Stimulated activated CD8-positive, alpha-beta memory T cell treated with anti-CD3 and anti-CD28 coated beads, Interleukin-12 subunit alpha, Interleukin-12 subunit beta, amount 100 ng/mL, for 24 hours (primary cell): ENCODE data around the gene CHDH.

Experiments used
- DNase-seq: peaks from one replicate; pipeline ENCODE4 v3.0.0-alpha.2; 2020; ENCODE audit errors: extremely low read depth

The CHDH gene

DNA sequence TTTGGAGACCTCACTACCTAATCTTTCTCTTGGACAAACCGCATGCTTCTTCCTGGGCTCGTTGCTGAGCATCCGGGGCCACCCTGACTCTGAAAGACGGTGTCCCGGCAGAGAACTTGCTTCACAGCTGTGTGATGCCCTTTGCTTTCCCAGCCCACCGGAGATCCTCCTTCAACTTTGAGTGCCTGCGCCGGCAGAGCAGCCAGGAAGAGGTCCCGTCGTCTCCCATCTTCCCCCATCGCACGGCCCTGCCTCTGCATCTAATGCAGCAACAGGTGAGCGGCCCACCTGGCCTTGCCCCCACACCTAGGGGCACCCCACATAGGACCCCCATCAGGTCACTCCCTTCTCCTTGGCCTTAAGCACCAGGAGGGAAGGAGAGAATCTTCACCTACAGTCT is 37.7 kb downstream of the CHDH start:
- no peak for DNase-seq

DNA sequence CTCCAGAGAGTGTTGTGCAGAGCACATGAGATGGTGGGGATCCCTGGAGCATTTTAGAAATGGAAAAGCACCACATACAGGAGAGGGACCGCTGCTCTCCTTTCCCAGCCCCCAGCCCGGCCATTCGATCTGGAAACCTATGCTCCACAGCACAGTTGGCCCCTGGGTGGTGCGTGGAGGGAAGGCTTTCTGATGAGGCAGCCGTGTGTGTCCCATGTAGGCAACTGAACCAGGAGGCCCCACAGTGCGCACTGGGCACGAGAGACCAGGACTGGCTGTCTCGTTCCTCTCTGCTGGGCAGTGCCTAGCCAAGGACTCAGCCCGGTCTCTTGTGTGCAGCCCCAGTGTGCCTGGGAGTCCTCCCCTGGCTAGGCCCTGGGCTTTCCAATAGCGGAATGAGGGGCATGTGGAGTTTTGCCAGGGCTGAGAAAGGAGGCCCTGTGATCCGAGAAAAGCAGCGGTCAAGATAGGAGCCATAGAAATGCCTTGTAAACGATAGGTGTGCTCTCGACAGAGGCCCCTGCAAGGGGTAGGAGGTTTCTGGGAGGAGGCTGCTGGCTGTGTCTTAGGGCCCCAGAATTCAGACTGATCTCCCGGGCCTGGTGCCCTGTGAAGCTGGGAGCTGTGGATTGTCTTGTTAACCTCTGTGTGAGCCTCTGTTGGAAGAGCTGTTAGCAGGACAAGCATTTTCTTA is 39.0 kb downstream of the CHDH start:
- DNase-seq: no peak

DNA sequence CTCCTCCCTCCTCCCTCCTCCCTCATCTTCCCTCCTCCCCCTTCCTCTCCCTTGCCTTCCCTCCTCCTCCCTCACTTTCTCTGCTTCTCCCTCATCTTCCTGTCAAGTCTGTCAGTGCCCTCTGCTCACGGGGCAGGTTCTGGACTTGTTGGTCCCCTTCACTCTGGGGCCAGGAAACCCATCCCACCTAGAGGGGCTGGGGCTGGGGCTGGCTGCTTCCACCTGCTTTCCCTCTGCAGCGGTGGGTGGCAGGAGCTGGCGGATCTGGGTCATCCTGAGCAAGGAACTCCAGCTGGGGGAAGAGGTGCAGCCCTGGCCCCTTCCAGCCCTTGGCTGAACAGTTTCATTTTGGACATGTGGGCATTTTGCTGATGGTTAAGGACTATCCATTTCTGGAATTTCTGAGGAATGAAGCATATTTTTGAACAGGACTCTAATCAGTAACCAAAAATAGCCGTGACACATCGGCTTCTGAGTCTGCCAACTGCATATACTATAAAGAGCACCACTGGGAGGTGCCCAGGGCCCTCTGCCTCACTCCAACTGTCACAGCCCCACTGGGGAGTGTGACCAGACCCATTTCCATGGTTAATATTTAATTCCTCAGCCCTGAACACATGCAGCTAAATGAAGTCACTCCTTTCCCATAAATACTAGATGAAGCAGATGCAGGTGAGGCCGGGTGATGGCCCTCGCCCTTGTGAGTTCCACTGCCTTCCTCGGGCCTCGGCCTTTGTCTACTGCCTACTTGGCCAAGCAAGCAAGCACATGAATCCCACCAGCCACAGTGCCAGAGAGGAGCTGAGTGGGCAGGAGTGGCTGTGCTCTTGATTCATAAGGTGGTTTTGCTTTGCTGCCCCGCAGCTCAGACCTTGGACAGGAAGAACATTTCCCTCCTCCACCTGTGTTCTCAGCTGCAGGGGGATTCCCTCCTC is 39.8 kb downstream of the CHDH start:
- no peak for DNase-seq

DNA sequence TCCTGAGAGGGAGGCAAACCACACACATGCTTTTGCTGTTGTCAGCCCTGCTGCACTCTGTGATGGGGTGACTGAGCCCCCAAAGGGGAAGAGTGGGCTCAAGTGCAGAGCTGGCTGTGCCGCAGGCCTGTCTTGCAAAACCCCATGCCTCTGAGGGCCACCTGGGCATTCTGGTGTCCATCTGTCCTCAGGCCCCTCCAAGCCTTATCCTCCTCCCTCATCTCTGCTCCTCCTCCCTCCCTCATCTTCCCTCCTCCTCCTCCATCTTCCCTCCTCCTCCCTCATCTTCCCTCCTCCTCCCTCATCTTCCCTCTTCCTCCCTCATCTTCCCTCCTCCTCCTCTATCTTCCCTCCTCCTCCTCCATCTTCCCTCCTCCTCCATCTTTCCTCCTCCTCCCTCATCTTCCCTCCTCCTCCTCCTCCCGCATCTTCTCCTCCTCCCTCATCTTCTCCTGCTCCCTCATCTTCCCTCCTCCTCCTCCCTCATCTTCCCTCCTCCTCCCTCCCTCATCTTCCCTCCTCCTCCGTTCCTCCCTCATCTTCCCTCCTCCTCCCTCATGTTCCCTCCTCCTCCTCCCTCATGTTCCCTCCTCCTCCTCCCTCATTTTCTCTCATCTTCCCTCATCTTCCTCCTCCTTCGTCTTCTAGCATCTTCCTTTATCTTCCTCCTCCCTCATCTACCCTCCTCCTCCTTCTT is 40.6 kb downstream of the CHDH start:
- no peak for DNase-seq

DNA sequence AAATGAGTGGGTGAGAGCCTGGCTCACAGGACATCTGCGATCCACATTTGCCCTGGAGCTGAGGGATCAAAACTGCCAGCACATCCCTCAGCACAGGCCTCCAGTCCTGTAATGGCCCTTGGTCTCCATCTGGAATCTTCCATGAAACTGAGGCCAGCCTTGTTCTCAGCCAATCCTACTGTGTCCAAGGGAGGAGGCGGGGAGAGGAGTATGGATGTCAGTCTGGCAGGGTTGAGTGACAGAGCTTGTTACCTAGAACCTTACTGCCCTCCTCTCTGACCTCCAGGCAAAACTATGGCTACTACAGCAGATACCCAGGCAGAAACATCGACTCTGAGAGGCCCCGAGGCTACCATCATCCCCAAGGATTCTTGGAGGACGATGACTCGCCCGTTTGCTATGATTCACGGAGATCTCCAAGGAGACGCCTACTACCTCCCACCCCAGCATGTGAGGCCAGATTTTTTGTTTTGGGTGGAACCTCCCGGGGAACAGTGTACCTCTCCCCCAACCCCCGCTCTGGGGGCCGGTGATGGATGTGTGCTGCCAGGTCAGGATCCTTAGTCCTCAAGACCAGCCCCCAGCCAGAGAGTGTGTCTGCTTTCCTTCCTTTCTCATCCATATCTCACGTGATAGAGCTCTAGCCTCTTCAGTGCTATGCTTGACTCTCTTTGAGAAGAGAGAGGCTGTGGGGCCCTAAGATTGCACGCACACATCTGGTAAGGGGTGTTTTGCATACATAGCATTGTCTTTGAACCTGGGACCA is 41.3 kb downstream of the CHDH start:
- DNase-seq: no peak

DNA sequence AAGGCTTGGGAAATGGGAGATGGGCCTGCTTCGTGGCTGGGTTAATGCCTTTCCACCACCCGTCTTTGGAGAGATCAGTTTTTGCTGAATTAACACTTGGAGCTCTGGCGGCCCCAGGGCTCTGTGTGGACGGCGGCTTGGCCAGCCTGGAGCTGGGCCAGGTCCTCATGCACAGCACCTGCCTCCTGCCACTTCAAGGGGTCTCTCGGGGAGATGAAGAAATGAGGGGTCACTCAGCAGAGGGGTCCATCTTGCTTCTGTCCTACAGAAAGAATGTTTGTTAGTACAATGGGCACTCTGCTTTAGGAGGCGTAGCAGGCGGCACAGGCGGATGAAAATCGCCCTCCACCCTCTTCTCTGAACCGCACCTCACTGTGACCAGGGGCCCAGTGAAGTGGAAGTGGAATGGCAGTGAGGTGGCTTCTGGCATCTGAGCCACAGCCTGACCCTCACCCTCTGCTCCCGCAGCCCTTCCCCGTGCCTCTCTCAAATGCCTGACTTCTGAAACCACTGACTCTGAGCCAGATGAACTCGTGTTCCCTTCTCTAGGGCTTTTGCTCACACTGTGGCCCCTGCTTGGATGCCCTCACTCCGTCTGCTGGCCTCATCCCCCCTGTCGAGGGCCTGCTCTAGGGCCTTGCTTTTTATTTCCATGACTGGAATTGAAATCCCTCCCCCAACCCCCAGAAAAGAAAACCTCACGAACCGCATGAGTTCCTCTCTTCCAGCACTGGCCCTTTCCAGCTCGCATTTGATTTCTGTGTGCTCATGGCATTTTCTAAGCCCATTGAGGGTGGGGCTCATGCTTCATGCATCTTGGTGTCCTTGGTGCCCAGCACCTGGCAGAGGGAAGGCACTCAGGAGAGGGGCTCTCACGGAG is 42.2 kb downstream of the CHDH start:
- no peak for DNase-seq

DNA sequence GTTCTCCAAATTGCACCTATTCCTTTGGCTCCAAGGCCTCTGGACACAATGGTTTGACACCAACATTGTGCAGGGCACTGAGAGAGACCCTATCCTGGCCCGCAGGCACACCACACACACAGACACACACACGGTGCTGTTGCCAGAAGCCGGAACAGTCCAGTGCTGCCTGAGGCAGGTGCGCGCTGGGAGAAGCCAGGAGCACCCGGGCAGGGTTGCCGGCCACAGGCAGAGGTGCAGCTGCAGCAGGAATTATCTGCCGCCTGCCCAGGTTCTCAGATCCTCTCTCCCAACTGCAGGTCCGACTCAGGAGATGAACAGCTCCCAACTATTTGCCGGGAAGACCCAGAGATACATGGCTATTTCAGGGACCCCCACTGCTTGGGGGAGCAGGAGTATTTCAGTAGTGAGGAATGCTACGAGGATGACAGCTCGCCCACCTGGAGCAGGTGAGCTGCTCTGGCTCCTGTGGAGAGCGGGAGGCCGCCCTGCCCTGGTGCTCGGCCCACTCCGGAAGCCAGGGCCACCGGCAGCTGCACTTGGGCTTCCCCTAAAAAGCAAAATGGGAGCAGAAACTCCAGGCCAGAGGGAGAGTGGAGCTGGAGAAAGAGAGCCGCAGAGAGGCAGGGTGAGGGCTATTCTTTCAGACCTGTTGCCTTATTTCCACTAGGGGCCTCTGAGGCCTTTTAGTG is 42.9 kb downstream of the CHDH start:
- no peak for DNase-seq

DNA sequence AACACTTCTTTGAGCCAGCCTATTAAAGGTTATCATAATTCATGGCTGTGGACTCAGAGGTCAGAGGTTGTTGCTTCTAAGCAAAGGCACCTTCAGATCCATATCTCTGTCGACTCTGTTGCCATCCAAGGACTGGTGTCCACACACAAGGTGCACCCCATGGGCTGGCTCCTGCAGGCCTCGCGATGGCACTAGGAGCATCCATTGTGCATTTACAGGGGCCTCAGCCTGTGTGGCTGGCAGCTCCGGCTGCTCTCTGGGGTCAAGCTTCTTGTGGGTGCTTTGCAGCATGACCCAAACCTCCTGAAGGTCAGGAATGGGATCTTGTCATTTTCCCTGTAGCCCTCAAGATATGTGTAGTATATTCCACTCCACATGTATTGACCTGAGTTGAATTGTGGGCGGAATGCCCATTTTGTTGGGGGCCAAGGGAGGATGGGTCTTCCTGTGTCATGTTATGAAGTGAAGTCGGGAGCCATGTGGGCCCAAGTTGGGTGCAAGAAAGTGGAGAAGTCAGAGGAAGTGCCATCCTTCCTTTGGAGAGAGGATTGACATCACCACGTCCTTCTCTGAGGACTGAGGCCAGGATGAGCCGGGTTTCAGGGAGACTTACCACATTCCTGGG is 43.9 kb downstream of the CHDH start:
- DNase-seq: no peak

DNA sequence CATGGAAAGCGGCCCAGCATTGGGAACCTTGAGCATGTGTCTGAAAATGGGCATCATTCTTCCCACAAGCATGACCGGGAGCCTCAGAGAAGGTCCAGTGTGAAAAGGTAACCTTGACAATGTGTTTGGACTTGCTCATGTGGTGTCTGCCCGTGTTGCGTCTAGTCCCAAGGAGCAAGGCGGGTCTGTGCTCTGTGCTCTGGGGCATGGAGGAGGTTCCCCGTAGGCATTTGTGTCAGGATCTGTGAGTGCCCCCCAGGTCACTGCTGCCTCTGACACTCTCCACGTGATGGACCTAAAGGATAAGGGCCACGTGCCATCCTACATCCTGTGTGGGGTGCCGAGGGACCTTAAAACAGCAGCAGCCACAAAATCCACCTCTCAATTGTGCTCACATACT is 44.9 kb downstream of the CHDH start:
- DNase-seq: no peak

DNA sequence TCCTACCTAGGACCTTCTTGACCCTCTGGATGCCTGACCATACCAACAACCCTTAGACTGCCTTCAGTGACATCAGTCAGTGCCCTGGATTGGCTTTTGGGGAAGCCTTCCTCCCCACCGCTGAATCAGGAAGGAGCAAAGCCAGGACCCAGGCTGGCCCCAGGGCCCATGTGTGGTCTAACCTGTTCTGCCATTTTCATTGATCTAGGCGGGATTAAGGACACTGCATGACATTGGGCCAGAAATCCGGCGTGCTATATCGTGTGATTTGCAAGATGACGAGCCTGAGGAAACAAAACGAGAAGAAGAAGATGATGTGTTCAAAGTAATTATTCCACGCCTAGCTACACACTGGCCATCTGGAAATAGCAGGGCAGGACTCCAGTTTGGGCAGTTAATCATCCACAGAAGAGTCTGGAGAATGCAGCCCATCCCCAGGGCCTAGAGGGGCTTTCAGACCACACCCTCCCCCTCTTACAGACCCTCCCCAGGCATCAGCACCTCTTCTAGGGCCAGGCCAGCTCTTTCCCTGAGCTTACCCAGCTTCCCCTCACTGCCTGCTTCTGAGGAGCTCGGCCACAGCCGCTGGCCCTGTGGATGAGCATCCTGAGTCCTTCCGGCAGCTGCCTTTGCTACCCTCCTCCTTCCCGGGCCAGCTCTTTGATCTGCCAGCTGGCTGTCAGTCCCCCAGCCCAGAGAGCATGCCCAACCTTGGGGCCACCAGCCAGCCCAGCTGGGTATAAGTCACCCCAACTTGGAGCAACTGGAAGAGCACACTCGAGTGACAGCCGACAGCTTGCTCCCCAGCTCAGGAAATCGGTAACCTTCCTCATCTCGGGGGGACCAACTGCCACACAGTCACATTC is 45.9 kb downstream of the CHDH start:
- no peak for DNase-seq

DNA sequence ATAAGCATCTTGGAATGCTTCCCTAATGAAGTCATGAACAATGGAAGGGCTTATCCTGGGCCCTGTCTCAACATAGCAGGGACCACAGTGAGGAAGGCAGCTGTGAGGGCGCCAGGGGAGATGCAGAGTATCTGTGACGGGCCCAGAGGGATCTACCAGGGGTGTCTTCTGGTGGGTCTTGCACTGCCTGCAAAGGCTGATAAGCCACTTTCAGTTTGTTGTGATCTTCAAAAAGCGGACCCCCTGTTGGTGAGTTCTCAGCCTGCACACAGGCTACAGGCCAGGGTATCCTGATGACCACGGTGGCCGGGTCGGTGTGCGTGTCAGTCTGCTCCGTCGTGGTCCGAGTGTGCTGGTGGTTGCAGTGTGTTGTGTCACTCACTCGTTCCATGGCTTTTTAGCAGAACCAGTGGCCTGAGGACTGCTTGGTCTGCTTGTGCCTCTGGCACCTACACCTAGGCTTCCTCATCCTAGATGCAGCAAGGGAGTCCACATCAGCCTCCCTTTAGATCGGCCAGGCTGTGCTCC is 46.8 kb downstream of the CHDH start:
- DNase-seq: no peak

DNA sequence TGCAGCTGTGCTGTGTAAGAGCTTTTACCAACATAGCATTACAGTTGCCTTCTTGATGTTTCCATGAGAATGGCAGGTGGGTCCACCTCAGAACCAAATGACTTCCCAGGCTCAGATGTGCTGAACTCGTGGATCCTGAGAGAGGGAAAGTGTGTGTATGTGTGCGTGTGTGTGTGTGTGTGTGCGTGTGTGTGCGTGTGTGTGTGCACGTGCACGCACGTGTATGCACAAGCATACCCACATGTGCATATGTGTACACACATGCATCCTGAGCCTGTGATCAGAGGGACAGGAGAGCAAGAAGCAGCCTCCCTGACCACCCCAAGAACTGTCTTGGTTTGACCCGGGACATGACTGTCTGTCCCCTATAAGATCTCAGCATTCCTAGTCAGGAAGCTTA is 48.1 kb downstream of the CHDH start:
- no peak for DNase-seq

DNA sequence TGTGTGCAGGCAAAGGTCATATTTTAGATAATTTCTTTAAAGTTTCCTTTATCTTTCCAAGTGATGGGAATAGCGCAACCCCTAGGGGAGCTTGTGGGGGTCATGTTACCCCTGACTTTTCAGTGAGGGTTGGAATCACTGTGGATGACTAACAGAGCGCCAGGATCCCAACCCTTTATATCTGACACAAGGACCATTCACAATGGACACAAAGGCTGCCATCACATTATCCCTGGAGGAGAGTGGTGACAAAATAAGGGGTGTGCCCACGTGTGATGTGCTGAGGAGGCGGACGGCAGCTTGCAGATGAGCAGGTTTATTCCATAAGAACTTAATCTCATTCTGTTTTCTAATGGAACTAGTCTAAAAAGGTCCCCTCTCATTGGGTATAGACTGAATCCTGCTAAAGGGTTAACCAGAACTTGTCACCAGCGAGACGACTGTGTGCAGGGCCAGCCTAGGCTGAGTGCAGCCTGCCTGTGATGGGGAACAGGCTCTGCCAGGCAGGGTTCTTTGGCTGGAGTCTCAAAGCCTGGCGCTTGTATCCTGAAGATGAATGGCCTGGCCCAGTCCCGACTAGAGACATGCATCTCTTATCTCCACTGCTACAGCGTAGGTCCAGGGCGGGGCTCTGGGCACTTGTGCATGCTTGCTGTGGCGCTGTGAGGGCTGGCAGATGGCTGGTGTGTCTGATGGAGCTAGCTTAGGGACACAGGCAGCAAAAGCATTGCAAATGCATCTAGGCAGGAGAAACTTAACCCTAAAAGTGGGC is 50.2 kb downstream of the CHDH start:
- no peak for DNase-seq

DNA sequence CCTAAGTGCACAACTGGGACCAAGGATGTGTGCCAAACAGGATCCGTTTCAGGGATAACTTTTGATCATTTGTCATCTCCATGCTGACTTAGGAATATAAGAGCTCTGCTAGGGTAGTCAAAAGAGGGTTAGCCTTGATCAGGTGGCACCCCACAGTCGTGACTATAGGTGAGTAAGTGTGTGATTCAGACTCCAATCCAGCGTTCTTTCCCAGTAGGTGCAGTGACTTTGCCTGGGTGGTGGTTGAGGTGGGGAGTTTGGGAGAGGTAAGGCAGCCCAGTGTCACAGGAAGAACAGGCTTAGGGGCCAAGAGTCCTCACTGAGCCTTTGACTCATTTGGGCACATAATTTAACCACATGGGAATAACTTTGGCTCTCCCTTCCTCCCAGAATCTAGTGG is 51.0 kb downstream of the CHDH start:
- no peak for DNase-seq

DNA sequence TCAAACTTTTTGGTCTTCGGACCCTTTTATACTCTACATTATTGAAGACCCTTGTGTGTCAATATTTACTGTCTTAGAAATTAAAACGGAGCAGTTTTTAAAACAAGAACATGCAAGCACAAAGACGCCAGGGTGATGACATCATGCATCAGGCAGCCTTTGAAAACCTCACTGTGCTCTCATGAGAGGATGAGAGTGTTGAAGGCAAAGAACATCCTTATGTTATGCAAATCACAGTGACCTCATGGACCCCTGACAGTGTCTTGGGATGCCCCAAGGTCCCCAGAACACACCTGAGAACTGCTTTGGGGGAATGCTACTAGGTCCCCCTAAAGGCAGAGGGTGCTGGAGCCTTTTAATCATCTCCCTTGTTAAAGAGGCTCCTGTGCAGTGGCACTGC is 51.6 kb downstream of the CHDH start:
- DNase-seq: no peak

DNA sequence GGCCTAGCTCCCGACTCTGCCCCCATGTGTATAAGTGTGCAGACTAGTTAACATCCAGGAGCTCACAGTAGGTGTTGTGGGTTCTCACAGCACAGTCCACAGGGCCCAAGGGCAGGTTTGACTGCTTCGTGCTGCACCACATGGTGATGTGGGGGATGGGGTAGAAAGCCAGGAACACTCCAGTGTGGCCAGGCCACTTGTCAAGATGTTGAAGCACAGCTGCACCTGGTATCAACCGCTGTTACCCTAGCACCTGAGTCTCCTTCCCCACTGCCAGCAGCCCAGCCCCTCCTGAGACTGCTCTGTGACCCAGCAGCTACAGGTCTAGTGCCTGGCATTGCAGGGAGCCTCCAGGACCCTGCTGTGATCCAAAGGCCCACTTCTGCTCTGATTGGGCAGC is 53.4 kb downstream of the CHDH start:
- DNase-seq: no peak

DNA sequence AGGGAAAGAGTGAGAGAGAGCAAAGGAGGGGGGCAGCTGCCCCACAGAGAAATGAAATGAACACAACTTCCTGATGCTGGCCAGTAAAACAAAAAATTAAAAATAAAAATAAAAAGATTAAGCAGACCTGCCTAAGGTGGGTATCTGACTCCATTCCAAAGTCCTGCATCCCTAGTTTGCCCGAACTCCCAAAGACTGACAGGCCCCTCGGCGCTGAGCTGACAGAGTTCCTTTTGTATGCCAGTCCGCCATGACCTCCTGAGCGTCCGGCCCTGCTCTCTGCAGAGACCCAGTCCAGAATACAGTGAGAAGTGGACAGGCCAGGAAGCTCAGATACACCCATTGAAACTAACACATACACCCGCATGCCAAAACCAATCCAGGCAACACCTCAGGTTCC is 54.9 kb downstream of the CHDH start:
- DNase-seq: no peak

DNA sequence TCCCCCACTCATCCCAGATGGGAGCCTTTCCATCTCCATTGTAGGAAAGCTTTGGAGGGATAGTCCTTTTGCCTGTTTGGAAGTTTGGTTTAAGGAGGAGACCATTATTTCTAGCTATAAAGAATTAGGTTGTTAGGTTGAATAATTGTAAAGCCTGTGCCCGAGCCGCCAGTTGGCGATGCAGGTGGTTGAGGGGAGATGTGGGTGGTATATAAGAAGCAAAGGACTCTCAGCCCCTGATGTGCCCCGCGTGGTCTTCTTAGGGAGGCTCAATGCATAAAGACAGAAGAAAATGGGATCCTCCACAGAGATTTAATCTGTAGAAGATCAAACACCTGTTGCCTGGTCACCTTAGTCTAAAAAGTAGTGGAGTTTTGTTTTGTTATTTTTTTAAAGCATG is 55.7 kb downstream of the CHDH start:
- DNase-seq: no peak
